WI38 (cell line): ENCODE data around the gene IL13.

Experiments
- H3K4me3 ChIP-seq: 2 replicates; pipeline ENCODE4 v1.5.1; 2011; ENCODE audit warnings: low read depth, mild to moderate bottlenecking, control low read depth, low read length
- CTCF ChIP-seq: IDR thresholded peaks from 2 replicates; pipeline ENCODE4 v1.5.1; 2012; ENCODE audit warnings: low read depth, mild to moderate bottlenecking, control low read depth, low read length

Gene IL13

DNA sequence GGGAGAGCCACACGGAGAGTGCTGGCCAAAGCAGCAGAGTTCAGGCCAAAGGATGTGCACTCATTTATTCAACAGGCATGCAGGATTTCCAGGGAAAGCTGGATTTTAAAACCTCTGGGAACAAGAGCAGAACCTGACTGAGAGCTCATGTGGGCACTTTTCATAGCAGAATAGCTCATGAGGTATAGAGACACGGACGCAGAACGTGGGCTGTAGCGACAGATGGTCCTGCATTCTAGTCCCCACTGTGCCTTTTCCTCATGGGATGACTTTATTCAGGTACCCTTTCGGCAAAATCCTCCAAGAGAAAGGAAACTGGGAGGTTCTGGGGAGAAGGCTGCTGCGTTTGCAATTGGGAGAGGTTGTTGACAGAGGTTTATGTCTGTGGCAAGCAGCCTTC is 21.2 kb downstream of the IL13 start:
- no peak overlapping the region for H3K4me3 ChIP-seq
- no peak for TF ChIP-seq CTCF

DNA sequence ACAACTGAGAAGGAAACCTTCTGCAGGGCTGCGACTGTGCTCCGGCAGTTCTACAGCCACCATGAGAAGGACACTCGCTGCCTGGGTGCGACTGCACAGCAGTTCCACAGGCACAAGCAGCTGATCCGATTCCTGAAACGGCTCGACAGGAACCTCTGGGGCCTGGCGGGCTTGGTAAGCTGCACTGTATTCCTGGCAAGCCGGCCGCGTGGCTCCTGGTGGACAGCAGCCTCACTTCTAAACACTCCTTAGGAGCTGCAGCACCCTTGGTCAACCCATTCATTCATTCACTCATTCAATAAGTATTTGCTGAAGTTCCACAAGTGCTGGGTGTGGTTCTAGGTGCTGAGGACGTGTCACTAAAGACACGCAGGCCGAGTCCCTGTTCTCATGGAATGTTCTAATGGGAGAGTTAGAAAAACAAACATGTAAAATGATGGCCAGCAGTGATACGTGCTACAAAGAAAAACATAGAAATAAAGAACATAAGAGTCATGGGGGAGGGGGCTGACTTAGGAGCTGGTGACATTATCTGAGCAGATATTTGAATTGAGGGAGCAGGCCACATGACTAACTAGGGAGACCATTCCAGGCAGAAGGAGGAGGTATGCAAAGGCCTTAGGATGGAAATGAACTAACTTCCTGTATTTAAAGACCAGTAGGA is 21.9 kb downstream of the IL13 start:
- no peak overlapping the region for H3K4me3 ChIP-seq
- TF ChIP-seq CTCF, result no peak

DNA sequence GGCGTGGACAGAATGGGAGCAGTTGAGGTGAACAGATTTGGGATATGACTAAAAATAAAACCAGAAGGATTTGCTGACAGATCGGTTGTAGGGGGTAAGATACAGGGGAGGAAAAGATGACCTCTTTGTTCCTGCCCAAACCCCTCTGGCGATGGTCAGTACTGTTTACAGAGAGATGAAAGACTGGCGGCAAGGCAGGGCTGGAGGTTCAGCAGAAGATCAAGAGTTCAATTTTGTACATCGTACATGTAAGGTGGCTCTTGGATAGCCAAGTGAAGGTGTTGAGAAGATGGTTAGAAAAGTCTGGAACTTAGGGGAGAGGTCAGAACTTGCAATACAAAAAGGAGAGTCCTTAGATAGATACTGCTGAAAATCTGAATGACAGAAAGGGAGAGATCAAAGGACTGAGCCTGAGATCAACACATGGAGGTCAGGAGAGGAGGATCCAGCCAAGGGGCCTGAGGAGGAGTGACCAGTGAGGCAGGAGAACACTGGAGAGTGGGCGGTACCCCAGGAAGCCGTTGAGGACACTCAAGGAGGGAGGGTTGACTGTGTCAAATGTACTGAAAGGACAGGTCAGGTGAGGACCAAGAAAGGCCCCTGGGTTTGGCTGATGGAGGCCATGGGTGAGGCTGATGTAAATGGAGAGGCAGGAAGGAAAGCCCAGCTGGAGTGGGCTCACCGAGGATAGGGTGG is 23.0 kb downstream of the IL13 start:
- H3K4me3 ChIP-seq, result no peak overlapping the region
- TF ChIP-seq CTCF, result no peak

- H3K4me3 ChIP-seq, result no peak overlapping the region
- no peak for TF ChIP-seq CTCF
Observed at GRCh38 chr5:132681476-132681831, 23.5 kb downstream of the IL13 start.

DNA sequence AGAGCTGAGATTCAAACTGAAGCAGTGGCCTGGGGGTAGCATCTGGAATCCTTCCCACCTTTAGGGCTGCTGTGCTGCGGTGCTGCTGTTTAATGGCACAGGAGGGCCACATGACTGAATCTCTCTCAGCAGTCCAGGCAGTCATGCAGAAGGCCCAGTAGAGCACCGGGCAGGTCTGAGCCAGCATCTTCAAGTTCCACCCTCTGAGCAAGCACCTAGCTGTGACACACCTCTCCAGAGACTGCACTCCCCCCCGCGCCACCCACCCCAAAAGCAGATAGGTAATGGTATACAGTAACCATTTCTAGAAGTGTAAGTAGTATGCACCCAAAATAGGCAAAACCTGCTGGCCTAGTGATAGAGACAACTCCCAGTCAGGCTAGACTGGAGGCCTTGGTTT is 24.0 kb downstream of the IL13 start:
- H3K4me3 ChIP-seq, result no peak overlapping the region
- TF ChIP-seq CTCF, result no peak

DNA sequence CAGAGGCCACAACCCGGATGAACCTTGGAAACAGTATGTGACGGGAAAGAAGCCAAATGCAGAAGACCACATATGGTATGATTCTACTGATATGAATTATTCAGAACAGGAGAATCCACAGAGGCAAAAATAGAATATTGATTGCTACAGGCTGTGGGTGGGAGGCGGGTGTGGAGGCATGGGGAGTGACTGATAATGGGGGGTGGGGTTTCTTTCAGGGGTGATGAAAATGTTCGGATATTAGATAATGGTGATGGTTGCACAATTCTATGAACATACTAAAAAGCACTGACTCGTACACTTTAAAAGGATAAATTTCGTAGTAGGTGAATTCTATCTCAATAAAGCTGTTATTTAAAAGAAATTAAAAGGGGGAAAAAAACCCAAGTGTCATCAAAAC is 26.5 kb downstream of the IL13 start:
- TF ChIP-seq CTCF, result no peak
- H3K4me3 ChIP-seq, result no peak overlapping the region

DNA sequence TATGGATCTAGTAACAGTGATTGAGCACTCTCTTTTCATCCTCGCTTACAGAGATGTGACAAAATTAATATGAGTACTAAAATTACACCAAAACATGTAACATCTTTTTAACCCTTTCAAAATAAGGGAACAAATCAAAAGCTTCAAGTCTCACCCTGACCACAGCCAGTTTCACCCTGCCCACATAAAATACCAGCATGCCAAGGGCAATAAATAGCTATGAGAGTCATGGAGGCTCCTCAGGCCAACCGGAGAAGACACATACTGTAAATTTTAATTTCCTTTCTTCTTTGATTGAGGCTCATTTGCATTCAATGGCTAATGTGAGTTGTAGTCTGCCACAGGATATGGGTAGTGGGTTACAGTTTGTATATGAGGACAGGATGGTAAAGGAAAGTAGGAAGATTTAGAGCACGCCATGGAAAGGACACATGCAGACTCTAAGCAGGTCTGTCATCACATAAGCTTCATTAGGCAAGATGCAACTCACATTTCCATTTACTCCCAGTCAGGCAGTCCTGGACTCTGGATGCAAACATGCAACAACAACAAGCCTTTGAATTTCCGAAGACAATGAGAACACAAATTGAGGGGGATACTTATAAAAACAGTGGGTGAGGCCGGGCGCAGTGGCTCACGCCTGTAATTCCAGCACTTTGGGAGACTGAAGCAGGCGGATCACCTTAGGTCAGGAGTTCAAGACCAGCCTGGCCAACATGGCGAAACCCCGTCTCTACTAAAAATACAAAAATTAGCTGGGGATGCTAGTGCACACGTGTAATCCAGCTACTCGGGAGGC is 27.1 kb downstream of the IL13 start:
- TF ChIP-seq CTCF, result no peak
- no peak overlapping the region for H3K4me3 ChIP-seq
